Ishikawa (cell line): Measurements from ENCODE around the gene SHC4.

Experiments used
- CEBPB ChIP-seq: IDR thresholded peaks from 2 replicates; pipeline ENCODE4 v1.6.1; 2012
- CREB1 ChIP-seq: IDR thresholded peaks from 2 replicates; pipeline ENCODE4 v1.6.1; 2012; ENCODE audit warnings: low read depth
- EGR1 ChIP-seq: IDR thresholded peaks from 2 replicates; pipeline ENCODE4 v1.6.1; 2012
- EP300 ChIP-seq: IDR thresholded peaks from 2 replicates; pipeline ENCODE4 v1.6.1; 2012; ENCODE audit warnings: borderline replicate concordance
- FOXM1 ChIP-seq: IDR thresholded peaks from 2 replicates; pipeline ENCODE4 v1.6.1; 2012; ENCODE audit warnings: low read depth, borderline replicate concordance
- MAX ChIP-seq: IDR thresholded peaks from 2 replicates; pipeline ENCODE4 v1.6.1; 2012
- NFIC ChIP-seq: IDR thresholded peaks from 2 replicates; pipeline ENCODE4 v1.6.1; 2012
- RAD21 ChIP-seq: IDR thresholded peaks from 2 replicates; pipeline ENCODE4 v1.6.1; 2012; ENCODE audit warnings: low read depth
- REST ChIP-seq: IDR thresholded peaks from 2 replicates; pipeline ENCODE4 v1.6.1; 2012; ENCODE audit warnings: low read depth, mild to moderate bottlenecking
- TAF1 ChIP-seq: IDR thresholded peaks from 2 replicates; pipeline ENCODE4 v1.6.1; 2012; ENCODE audit warnings: low read depth, mild to moderate bottlenecking
- TCF12 ChIP-seq: IDR thresholded peaks from 2 replicates; pipeline ENCODE4 v1.6.1; 2012; ENCODE audit warnings: low read depth
- TEAD4 ChIP-seq: IDR thresholded peaks from 2 replicates; pipeline ENCODE4 v1.6.1; 2012
- USF1 ChIP-seq: IDR thresholded peaks from 2 replicates; pipeline ENCODE4 v1.6.1; 2012
- YY1 ChIP-seq: IDR thresholded peaks from 2 replicates; pipeline ENCODE4 v1.6.1; 2012; ENCODE audit warnings: low read depth
- ZBTB7A ChIP-seq: IDR thresholded peaks from 2 replicates; pipeline ENCODE4 v1.6.1; 2012; ENCODE audit warnings: low read depth

Gene SHC4

GRCh38 chr15:48905847-48906246 is 57.9 kb downstream of the SHC4 start:
- TF ChIP-seq TCF12 (no peak), YY1 (no peak), TAF1 (no peak), FOXM1 (no peak), CREB1 (no peak), CEBPB (no peak), ZBTB7A (no peak), REST (no peak), NFIC (no peak), MAX (no peak), RAD21 (no peak)

GRCh38 chr15:48905216-48905615 is 58.5 kb downstream of the SHC4 start:
- TF ChIP-seq REST (no peak), MAX (no peak), FOXM1 (no peak), ZBTB7A (no peak), YY1 (no peak), TEAD4 (no peak), CEBPB (no peak), RAD21 (no peak), EGR1 (no peak), CREB1 (no peak), USF1 (no peak)

GRCh38 chr15:48904758-48905157 is 59.0 kb downstream of the SHC4 start:
- TF ChIP-seq ZBTB7A (no peak), YY1 (no peak), CEBPB (no peak), MAX (no peak), NFIC (no peak), EP300 (no peak), EGR1 (no peak), TEAD4 (no peak), TCF12 (no peak), CREB1 (no peak), REST (no peak), RAD21 (no peak), USF1 (no peak), TAF1 (no peak), FOXM1 (no peak)

GRCh38 chr15:48899793-48900192 is 63.9 kb downstream of the SHC4 start:
- TF ChIP-seq TAF1 (no peak), FOXM1 (no peak), TCF12 (no peak), RAD21 (no peak), EGR1 (no peak), YY1 (no peak), CEBPB (no peak), REST (no peak), NFIC (no peak), TEAD4 (no peak), ZBTB7A (no peak), MAX (no peak), EP300 (no peak), CREB1 (no peak), USF1 (no peak)
